Endothelial cell of umbilical vein (primary cell): ENCODE data around the gene PCSK6. TPM values are rescaled to one million over a fixed set of nuclear protein-coding genes. Genes with fewer than 3 reads are reported as not detected.

Source experiments
- BruUV-seq: library from RNA; stranded (reverse); fragments of 400-500 nt; replicated peaks from 2 replicates; lab custom pipeline; 2021; lab: Mats Ljungman, UMichigan
- CTCF ChIA-PET: fragments of 300-600, 350-600 bp; sonication (Branson Sonifier 250); formaldehyde crosslinking; loops from one replicate; lab custom pipeline; 2021; ENCODE audit warnings: antibody characterized with exemption, inconsistent platforms; lab: Charles Lee
- POLR2A ChIA-PET: fragments of 300-600, 350-600 bp; sonication (Branson Sonifier 250); formaldehyde crosslinking; loops from one replicate; lab custom pipeline; 2021; ENCODE audit warnings: antibody characterized with exemption, inconsistent platforms; lab: Charles Lee
- DNase-seq: peaks from one replicate; pipeline ENCODE4 v3.0.0-alpha.2; 2011; ENCODE audit warnings: low read depth, low spot score
- FAIRE-seq: peaks from 2 replicates; lab custom pipeline; 2011; peaks lifted over from hg19 to GRCh38; lab: Jason Lieb, UNC
- H2AFZ ChIP-seq: 2 replicates; pipeline ENCODE4 v1.6.0; 2012; ENCODE audit warnings: low read depth, low read length, control low read depth, inconsistent platforms
- H3K27ac ChIP-seq: 2 replicates; pipeline ENCODE4 v1.5.1; 2011; ENCODE audit warnings: low read depth, mild to moderate bottlenecking, control low read depth, low read length, moderate library complexity; ENCODE audit not compliant: insufficient read depth
- H3K27me3 ChIP-seq, 2 experiments: 2 replicates each; pipeline versions ENCODE4 v1.6.0 to v1.6.1; 2011; ENCODE audit warnings: low read length in 2 of 2, mixed read lengths in 1 of 2; ENCODE audit not compliant: control insufficient read depth in 2 of 2, insufficient read depth in 2 of 2
- H3K36me3 ChIP-seq, 2 experiments: 2 replicates in 1 of 2; 3 replicates in 1 of 2; pipeline ENCODE4 v1.5.1; 2011; ENCODE audit warnings: low read length in 2 of 2, mild to moderate bottlenecking in 1 of 2, moderate library complexity in 1 of 2; ENCODE audit not compliant: control insufficient read depth in 2 of 2, insufficient read depth in 2 of 2; ENCODE audit errors: extremely low read depth in 1 of 2
- H3K4me1 ChIP-seq: 3 replicates; pipeline ENCODE4 v1.5.1; 2011; ENCODE audit warnings: mild to moderate bottlenecking, low read length; ENCODE audit not compliant: control insufficient read depth, insufficient read depth; ENCODE audit errors: extremely low read depth
- H3K4me2 ChIP-seq: 2 replicates; pipeline ENCODE4 v1.6.1; 2011; ENCODE audit warnings: low read length, control low read depth, mixed read lengths; ENCODE audit not compliant: insufficient read depth
- H3K4me3 ChIP-seq, 3 experiments: fragments of 200-600 bp in 1 of 3; sonication (generic), shearing (Covaris generic) in 1 of 3; replicated peaks in 1 of 3; 2 replicates each; pipeline ENCODE4 v1.5.1; 2011 to 2016; ENCODE audit warnings: control low read depth in 3 of 3, low read length in 3 of 3, mild to moderate bottlenecking in 2 of 3, inconsistent platforms in 1 of 3, low read depth in 1 of 3, moderate library complexity in 1 of 3; ENCODE audit not compliant: insufficient read depth in 1 of 3
- H3K79me2 ChIP-seq: 2 replicates; pipeline ENCODE4 v1.6.0; 2012; ENCODE audit warnings: low read length, inconsistent platforms; ENCODE audit not compliant: control insufficient read depth, insufficient read depth
- H3K9ac ChIP-seq: replicated peaks from 2 replicates; pipeline ENCODE3; 2011; ENCODE audit warnings: low read length, control low read depth; ENCODE audit not compliant: insufficient read depth; ENCODE audit errors: extremely low read depth
- H3K9me1 ChIP-seq: replicated peaks from 3 replicates; pipeline ENCODE4 v1.6.0; 2011; ENCODE audit warnings: mild to moderate bottlenecking, low read length; ENCODE audit not compliant: control insufficient read depth, insufficient read depth; ENCODE audit errors: extremely low read depth
- H3K9me3 ChIP-seq: replicated peaks from 2 replicates; pipeline ENCODE4 v1.5.1; 2012; ENCODE audit warnings: low read length, inconsistent platforms; ENCODE audit not compliant: control insufficient read depth, insufficient read depth
- H4K20me1 ChIP-seq: replicated peaks from 2 replicates; pipeline ENCODE3; 2011; ENCODE audit warnings: mild to moderate bottlenecking, low read length; ENCODE audit not compliant: control insufficient read depth, insufficient read depth; ENCODE audit errors: extremely low read depth
- EZH2 ChIP-seq: IDR thresholded peaks from 2 replicates; pipeline ENCODE4 v1.6.1; 2012; ENCODE audit warnings: borderline replicate concordance, low read depth, mild to moderate bottlenecking, moderate library complexity, low read length, inconsistent platforms; ENCODE audit not compliant: severe bottlenecking
- FOS ChIP-seq: IDR thresholded peaks from 2 replicates; pipeline ENCODE4 v1.6.1; 2011; ENCODE audit warnings: mild to moderate bottlenecking, low read length, moderate library complexity, borderline replicate concordance; ENCODE audit not compliant: insufficient read depth
- GATA2 ChIP-seq: IDR thresholded peaks from 2 replicates; pipeline ENCODE4 v1.7.0; 2011; ENCODE audit warnings: low read depth, mild to moderate bottlenecking, moderate library complexity, mixed read lengths, low read length; ENCODE audit not compliant: insufficient read length, insufficient read depth
- JUN ChIP-seq: IDR thresholded peaks from 2 replicates; pipeline ENCODE4 v1.6.1; 2011; ENCODE audit warnings: borderline replicate concordance, low read depth; ENCODE audit not compliant: insufficient read length, insufficient read depth
- MYC ChIP-seq: IDR thresholded peaks from one replicate; pipeline ENCODE4 v1.6.1; 2011; ENCODE audit warnings: mild to moderate bottlenecking, low read depth, low read length
- POLR2A ChIP-seq: IDR thresholded peaks from 2 replicates; pipeline ENCODE4 v1.6.1; 2012; ENCODE audit warnings: low read depth, mild to moderate bottlenecking, control low read depth, low read length
- POLR2AphosphoS5 ChIP-seq: IDR thresholded peaks from 2 replicates; pipeline ENCODE4 v1.6.1; 2012; ENCODE audit warnings: low read depth, mild to moderate bottlenecking, control low read depth, low read length, moderate library complexity; ENCODE audit not compliant: insufficient read depth
- dilution Hi-C: fragments of 300-500 bp; cut with MboI; formaldehyde crosslinking; loops from one replicate; pipeline ENCODE4 v1.15.0; 2019; ENCODE audit warnings: low sequenced_read_pairs; ENCODE audit not compliant: extremely low pct_ligation_motif_present
- intact Hi-C: fragments of 100-400 bp; cut with micrococcal nuclease; formaldehyde crosslinking; loops from one replicate; pipeline ENCODE4 v1.10.0; 2022
- polyA plus RNA-seq, 4 experiments: library from polyadenylated mRNA; depleted of rRNA in 3 of 4; stranded (reverse) in 3 of 4; unstranded in 1 of 4; fragments of >200 nt; gene quantifications; 2 replicates each; pipeline versions ENCODE4 v1.2.1 to v1.2.3, GENCODE V29; 2011 to 2012; ENCODE audit warnings: missing spikeins in 1 of 4
- total RNA-seq: library from RNA; stranded (reverse); gene quantifications from 2 replicates; pipeline ENCODE4 v1.2.3, GENCODE V29; 2021
- TF ChIP-seq, protein P1 (sequence below), 2 donors: IDR thresholded peaks; 1 replicate in 1 of 2; 2 replicates in 1 of 2; pipeline ENCODE4 v1.5.1; 2011; ENCODE audit warnings: low read length in 2 of 2, mild to moderate bottlenecking in 2 of 2, moderate library complexity in 2 of 2, control low read depth in 1 of 2, inconsistent platforms in 1 of 2, low read depth in 1 of 2; ENCODE audit not compliant: insufficient read depth in 1 of 2; ENCODE audit errors: extremely low read depth in 1 of 2
- TF ChIP-seq, protein P2 (sequence below): IDR thresholded peaks from 2 replicates; pipeline ENCODE4 v1.6.1; 2011; ENCODE audit not compliant: insufficient read depth, insufficient read length

PCSK6 gene
- total and polyA plus RNA-seq, 2 donors (not counting 3 experiments of a cell fraction or from before 2014, with no cell fraction given): 0.18 to 0.69 TPM

DNA sequence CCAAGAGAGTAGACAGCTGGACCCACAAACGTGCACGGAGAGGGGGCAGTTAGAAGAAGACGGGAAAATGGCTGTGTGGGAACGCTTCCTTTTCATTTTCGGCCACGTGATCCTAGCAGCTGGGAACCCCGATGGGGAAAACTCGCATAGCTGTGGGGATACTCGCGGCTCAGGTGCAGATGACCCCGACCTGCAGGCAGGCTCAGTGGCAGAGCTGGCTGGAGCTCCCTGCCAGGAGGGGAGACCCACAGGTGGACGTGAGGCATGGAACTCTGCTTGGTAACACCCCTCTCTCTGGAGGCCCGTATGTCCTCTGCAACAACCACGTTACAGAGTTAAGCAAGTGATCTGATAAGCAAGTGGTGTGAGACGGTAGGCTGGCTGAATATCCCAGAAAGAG, 109.9 kb downstream of the PCSK6 start:
- Histone ChIP-seq H3K9ac (no peak overlapping the region), H3K79me2 (no peaks in the 10 kb centered on the region), H4K20me1 (no peaks in the 10 kb centered on the region), H3K4me2 (no peak overlapping the region), H2AFZ (no peak overlapping the region), H3K27me3 (no peaks in the 10 kb centered on the region), H3K9me1 (no peaks in the 10 kb centered on the region), H3K27ac (no peak overlapping the region), H3K36me3 (no peaks in the 10 kb centered on the region), H3K4me3 (no peak overlapping the region), H3K9me3 (no peaks in the 10 kb centered on the region), H3K4me1 (no peaks in the 10 kb centered on the region)
- intact Hi-C loops: no loop called here
- BruUV-seq: no TSS peak
- CTCF ChIA-PET: no interaction called here
- no peak for FAIRE-seq
- POLR2A ChIA-PET: no interaction called here
- dilution Hi-C loops: no loop called here
- TF ChIP-seq, protein P1, sequence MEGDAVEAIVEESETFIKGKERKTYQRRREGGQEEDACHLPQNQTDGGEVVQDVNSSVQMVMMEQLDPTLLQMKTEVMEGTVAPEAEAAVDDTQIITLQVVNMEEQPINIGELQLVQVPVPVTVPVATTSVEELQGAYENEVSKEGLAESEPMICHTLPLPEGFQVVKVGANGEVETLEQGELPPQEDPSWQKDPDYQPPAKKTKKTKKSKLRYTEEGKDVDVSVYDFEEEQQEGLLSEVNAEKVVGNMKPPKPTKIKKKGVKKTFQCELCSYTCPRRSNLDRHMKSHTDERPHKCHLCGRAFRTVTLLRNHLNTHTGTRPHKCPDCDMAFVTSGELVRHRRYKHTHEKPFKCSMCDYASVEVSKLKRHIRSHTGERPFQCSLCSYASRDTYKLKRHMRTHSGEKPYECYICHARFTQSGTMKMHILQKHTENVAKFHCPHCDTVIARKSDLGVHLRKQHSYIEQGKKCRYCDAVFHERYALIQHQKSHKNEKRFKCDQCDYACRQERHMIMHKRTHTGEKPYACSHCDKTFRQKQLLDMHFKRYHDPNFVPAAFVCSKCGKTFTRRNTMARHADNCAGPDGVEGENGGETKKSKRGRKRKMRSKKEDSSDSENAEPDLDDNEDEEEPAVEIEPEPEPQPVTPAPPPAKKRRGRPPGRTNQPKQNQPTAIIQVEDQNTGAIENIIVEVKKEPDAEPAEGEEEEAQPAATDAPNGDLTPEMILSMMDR (IDR thresholded peaks at IDR 0.05; ENCODE audit: extremely low read depth in 1 of 2, insufficient read depth in 1 of 2, low read depth in 1 of 2, low read length in 2 of 2): no peak
- TF ChIP-seq GATA2 (no peak), POLR2AphosphoS5 (no peak), MYC (no peak), POLR2A (no peak), FOS (no peak), JUN (no peak), EZH2 (no peak)
- TF ChIP-seq, protein P2, sequence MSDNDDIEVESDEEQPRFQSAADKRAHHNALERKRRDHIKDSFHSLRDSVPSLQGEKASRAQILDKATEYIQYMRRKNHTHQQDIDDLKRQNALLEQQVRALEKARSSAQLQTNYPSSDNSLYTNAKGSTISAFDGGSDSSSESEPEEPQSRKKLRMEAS: no peak
- no peak for DNase-seq
